HepG2 (cell line): ENCODE data around the gene USP7. TPM values are rescaled to one million over a fixed set of nuclear protein-coding genes. Genes with fewer than 3 reads are reported as not detected.

Experiments
- HOXA7 ChIP-seq: sonication (generic); formaldehyde crosslinking; IDR thresholded peaks from 2 replicates; pipeline ENCODE4 v1.8.1; 2022; ENCODE audit warnings: mild to moderate bottlenecking, missing genetic modification reagents, moderate library complexity
- JARID2 ChIP-seq: sonication (generic); formaldehyde crosslinking; IDR thresholded peaks from 2 replicates; pipeline ENCODE4 v1.8.1; 2023; ENCODE audit warnings: missing genetic modification reagents, inconsistent platforms; ENCODE audit not compliant: insufficient replicate concordance
- KDM1A ChIP-seq: IDR thresholded peaks from 2 replicates; pipeline ENCODE4 v1.6.1; 2016; ENCODE audit warnings: missing compliant biosample characterization
- PAXIP1 ChIP-seq: sonication (generic); formaldehyde crosslinking; conservative IDR thresholded peaks from 2 replicates; pipeline ENCODE4 v1.4.0; 2020; ENCODE audit warnings: mild to moderate bottlenecking, missing genetic modification reagents, moderate library complexity
- RBFOX2 ChIP-seq: fragments of 200-400 bp; formaldehyde crosslinking; IDR thresholded peaks from 2 replicates; pipeline ENCODE4 v1.6.1; 2017; ENCODE audit warnings: low read depth, mild to moderate bottlenecking, low read length
- RFX1 ChIP-seq: fragments of 450-650 bp; IDR thresholded peaks from 2 replicates; pipeline ENCODE4 v1.6.1; 2017
- THYN1 ChIP-seq: sonication (generic); formaldehyde crosslinking; IDR thresholded peaks from 2 replicates; pipeline ENCODE4 v1.8.1; 2023; ENCODE audit warnings: low read depth, mild to moderate bottlenecking, moderate library complexity, missing genetic modification reagents, borderline replicate concordance
- WIZ ChIP-seq: sonication (generic); formaldehyde crosslinking; IDR thresholded peaks from 2 replicates; pipeline ENCODE4 v1.5.1; 2020; ENCODE audit warnings: mild to moderate bottlenecking, missing genetic modification reagents
- ZFP37 ChIP-seq: sonication (generic); formaldehyde crosslinking; IDR thresholded peaks from 2 replicates; pipeline ENCODE4 v1.4.0; 2020; ENCODE audit warnings: missing genetic modification reagents, borderline replicate concordance
- ZHX2 ChIP-seq, 2 experiments: sonication (generic) in 1 of 2; formaldehyde crosslinking in 1 of 2; IDR thresholded peaks; 2 replicates each; pipeline versions ENCODE4 v1.6.1 to v1.9.0; 2014 to 2022; ENCODE audit warnings: antibody characterized with exemption in 1 of 2, borderline replicate concordance in 1 of 2, inconsistent platforms in 1 of 2, low read depth in 1 of 2, missing genetic modification reagents in 1 of 2
- ZMYM3 ChIP-seq: sonication (generic); formaldehyde crosslinking; IDR thresholded peaks from 2 replicates; pipeline ENCODE4 v1.5.1; 2020; ENCODE audit warnings: mild to moderate bottlenecking, missing genetic modification reagents
- ZNF12 ChIP-seq: sonication (generic); formaldehyde crosslinking; IDR thresholded peaks from 2 replicates; pipeline ENCODE4 v1.5.0; 2020; ENCODE audit warnings: missing genetic modification reagents
- ZNF556 ChIP-seq: sonication (generic); formaldehyde crosslinking; IDR thresholded peaks from 2 replicates; pipeline ENCODE4 v1.4.0; 2020; ENCODE audit warnings: mild to moderate bottlenecking, missing genetic modification reagents, borderline replicate concordance
- ZNF574 ChIP-seq: sonication (generic); formaldehyde crosslinking; IDR thresholded peaks from 2 replicates; pipeline ENCODE4 v1.4.0; 2020; ENCODE audit warnings: missing genetic modification reagents
- ZNF678 ChIP-seq: sonication (generic); formaldehyde crosslinking; IDR thresholded peaks from 2 replicates; pipeline ENCODE4 v1.4.0; 2020; ENCODE audit warnings: mild to moderate bottlenecking, missing genetic modification reagents
- ZNF703 ChIP-seq: sonication (generic); formaldehyde crosslinking; IDR thresholded peaks from 2 replicates; pipeline ENCODE4 v1.5.1; 2020; ENCODE audit warnings: missing genetic modification reagents, mild to moderate bottlenecking, moderate library complexity, borderline replicate concordance
- ZNF784 ChIP-seq: sonication (generic); formaldehyde crosslinking; IDR thresholded peaks from 2 replicates; pipeline ENCODE4 v1.5.1; 2020; ENCODE audit warnings: missing genetic modification reagents, mild to moderate bottlenecking, borderline replicate concordance
- polyA plus RNA-seq, 8 experiments: library from polyadenylated mRNA; depleted of rRNA in 3 of 8; stranded (reverse) in 7 of 8; unstranded in 1 of 8; fragments of >200 nt; fragmentation: Illumina TruSeq in 4 of 8; extraction: Trizol in 4 of 8; gene quantifications; 2 replicates each; pipeline versions ENCODE4 v1.2.1 to v1.2.3, GENCODE V29; 2011 to 2016; ENCODE audit warnings: low read depth in 4 of 8, missing spikeins in 1 of 8, mixed read lengths in 1 of 8; ENCODE audit not compliant: insufficient read depth in 1 of 8
- total RNA-seq, 5 experiments: library from RNA; depleted of rRNA; stranded (reverse); fragments of >200 nt; fragmentation: Illumina TruSeq; extraction: Trizol; gene quantifications; 2 replicates each; pipeline ENCODE4 v1.2.3, GENCODE V29; 2016; ENCODE audit warnings: low read depth in 1 of 5

The USP7 gene
- total and polyA plus RNA-seq, 2 of the 13 experiments (the other 11 are each of a cell fraction or from before 2014, with no cell fraction given): 52.5 to 173 TPM

- TF ChIP-seq ZHX2 (IDR thresholded peaks at IDR 0.05; ENCODE audit: low read depth) (no peak), ZHX2 (CRISPR knock-in tag; IDR thresholded peaks at IDR 0.05; ENCODE audit: borderline replicate concordance) (no peak), THYN1 (no peak), ZFP37 (CRISPR knock-in tag) (no peak), PAXIP1 (CRISPR knock-in tag) (no peak), RFX1 (no peak), ZNF574 (CRISPR knock-in tag) (no peak), RBFOX2 (no peak), HOXA7 (CRISPR knock-in tag) (no peak), ZNF678 (CRISPR knock-in tag) (no peak), ZNF784 (CRISPR knock-in tag) (no peak), KDM1A (CRISPR knock-in tag) (peak; percentile 66; the same call in 1 of the 2 replicates), ZNF703 (no peak), JARID2 (CRISPR knock-in tag) (no peak), WIZ (no peak), ZMYM3 (CRISPR knock-in tag) (peak; percentile 44; the same call in 1 of the 2 replicates), ZNF556 (CRISPR knock-in tag) (no peak), ZNF12 (CRISPR knock-in tag) (no peak)
Measured at GRCh38 chr16:8964462-8964861, 756 bp upstream of the USP7 start (continued).
